Measurements from ENCODE around the gene CPVL.

CPVL gene

DNA sequence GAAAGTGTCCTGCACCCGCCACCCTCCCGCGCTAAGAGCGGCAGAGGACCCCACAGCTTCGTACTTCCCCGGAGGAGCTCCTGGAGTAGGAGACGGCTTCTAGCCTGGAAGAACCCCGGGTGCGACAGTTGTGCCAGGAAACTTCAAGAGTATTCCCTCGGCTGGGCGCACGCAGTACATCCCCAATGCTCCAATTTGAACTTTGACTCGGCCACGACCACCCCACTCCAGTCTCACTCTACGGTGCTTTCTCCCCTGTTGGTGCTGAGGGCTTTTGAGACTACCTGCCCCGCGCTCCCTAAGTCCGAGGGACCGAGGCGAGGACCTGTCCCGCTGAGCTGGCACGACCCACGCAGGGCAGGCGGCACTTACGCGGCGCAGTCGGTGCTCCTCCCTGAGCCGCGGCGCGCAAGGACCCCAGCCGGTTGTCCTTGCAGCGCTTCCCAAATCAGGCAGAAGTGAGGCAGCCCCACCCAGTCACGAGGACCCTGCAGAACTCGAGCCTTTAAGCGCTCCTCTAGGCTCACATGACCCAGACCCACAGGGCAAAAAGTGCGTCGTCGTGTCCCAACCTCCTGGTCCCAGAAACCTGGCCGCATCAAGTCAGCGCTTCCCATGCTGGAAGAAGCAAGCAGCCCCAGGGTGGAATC, at the start of gene CPVL:
Gene CPVL (minus strand): TSS at position 481 of the 650 bp plus-strand sequence. CDS start 25,476 bp downstream, outside the sequence.
- DNase-seq = peak; percentile 56

DNA sequence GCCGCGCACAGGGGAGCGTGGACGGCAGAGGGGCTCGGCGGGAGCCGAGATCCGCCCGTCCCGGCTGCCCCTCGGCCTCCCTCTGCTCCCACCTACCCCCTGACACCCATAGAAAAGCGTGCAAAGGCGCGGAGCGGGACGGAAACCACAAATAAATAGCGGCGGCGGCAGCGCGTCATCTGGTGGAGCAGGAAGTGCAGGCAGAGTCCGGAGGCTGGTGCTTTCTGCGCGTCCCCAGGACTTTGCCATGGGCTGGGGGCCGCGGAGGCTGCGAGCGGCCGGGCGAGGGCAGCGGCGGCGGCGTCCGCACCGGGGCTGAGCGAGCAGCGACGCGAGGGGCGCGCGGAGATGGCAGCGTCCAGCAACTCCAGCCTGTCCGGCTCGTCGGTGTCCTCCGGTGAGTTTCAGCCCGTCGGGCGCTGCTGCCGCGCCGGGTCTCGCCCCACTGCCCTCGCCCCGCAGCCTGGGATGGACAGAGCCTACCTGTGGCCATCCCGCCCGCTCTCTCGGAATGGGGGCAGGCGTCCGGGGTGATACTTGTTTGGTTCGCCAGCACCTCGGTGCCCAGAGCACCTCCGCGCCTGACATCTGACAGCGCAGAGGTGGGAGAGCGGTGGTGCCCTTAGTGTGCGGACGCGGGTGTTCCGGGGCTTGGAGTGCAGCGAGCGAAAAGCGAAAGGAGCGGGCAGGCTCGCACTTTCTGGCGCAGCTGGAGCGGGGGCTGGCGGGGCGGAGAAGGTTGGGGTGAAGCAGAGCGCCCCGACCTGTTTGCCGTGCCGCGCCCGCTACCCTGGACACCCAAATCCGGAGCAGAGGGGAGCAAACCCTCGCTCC, 48.5 kb upstream of the CPVL start, which contains the start of gene CHN2:
Gene CHN2 (plus strand): TSS at position 182 of the 834 bp plus-strand sequence.
- peak; percentile 70 for DNase-seq

GRCh38 chr7:29194206-29194593, 47.9 kb upstream of the CPVL start:
- DNase-seq = peak; percentile 53

DNA sequence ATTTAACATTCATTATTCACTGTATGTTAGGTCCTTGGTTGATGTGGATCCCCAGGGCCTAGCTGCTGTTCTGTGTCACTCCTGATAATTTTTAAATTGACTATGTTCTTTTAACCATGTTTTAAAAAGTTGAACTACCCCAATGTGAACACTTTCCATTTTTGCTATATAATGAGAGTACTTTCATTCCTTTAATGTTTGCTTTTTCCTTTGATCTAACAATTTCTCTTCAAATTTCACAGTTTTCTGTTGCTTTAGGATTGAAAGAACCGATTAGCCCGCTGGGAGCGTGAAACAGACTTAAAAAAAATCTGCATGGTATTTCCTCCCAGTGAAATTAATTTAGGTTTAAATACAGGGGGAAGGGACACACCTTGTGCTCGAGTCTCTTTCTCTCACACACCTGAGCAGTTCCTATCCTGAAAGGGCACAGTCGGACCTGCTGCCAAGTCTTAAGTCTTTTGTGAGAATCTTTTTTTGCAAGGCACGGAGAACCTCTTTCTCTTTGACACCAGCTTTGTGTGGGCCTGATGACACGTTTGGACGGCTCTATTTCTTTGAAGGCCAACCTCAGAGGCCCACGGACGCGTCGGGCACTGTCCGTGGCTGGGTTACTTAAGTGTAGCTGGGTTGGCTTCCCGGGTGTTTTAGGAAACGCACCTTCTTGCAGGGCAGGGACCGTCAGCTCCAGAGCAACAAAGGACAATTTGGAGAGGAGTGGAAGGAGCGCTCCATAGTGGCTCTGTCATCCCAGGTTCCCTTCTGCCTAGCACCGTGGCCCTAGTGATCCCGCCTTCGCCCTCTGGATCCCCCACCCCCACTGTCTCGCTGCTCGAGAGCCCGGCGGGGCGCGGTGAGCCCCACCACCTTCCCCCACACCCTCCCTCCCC, 47.2 kb upstream of the CPVL start:
- DNase-seq = peak; percentile 32

DNA sequence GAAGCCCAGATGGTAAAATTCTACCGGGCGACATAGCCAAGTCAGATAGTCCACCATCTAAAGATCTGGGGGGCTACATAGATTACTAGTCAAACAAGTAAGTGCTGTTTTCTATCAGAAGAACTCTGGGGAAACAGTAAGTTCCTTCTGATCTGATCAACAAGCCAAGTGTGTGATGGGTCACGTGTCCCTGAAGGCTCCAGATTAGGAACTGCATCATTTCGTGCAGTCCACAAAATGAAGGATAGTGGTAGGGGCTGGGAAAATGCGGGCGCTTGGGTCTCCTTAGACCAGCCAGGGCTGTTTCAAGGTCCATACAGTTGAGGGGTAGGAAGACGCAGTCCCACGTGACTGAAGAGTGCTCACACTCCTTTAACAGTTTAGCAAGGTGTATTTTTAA, 46.5 kb upstream of the CPVL start:
- no peak for DNase-seq

- DNase-seq = no peak
These were observed 46.0 kb upstream of the CPVL start for GRCh38 chr7:29192323-29192722.

DNA sequence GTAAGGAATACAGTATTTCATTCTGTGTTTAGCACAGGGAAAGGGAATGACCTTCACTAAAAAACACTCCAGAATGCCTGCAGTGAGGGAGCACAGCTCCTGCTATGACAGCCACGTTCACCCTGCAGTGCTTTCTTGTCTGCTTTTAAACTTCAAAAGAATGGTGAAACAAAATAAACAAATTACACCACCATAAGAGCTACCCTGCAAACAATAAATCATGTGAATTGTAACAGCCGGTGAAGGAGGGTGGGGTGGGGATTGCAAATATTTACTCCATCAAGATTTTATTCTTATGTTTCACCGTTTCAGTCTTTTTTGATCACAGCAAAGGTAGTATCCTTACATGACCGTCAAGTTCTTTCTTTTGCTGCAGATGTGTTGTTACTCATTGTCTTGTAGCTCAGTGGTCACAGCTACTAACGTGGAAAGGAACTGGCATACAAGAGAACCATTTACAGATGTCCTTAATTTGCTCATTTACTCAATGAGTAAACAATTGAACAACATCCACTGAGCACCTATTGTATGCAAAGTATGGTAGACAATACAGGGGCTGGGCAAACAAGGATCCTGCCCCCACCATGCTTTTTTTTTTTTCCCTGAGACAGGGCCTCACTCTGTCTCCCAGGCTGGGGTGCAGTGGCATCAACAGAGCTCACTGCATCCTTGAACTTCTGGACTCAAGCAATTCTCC, 44.2 kb upstream of the CPVL start:
- DNase-seq = no peak

- DNase-seq = peak; percentile 56
These were observed 43.4 kb upstream of the CPVL start for GRCh38 chr7:29189743-29190201.

GRCh38 chr7:29185613-29186012, 39.3 kb upstream of the CPVL start:
- DNase-seq = no peak

- DNase-seq = no peak
These were observed 38.3 kb upstream of the CPVL start for GRCh38 chr7:29184599-29184998.

DNA sequence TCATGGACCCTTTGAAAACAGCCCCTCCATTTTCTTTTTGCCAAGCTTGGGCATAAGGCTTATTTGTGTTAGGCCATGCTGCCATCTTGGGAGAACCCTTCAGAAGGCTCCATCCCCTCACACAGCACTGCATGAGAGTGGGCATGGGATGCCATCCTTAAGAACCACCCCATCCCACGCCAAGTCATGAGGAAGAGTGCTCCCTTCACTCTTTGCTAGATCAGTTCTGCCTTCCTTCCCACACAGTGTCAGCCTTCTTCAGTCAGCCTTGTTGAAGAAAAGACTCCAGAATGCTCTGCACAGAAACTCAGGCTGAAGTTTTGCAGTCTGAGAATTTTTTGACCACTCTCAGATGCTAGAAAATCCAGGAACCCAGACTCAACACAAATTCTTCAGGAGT, 32.8 kb upstream of the CPVL start:
- no peak for DNase-seq

- peak; percentile 34 for DNase-seq
These were observed 31.7 kb upstream of the CPVL start for GRCh38 chr7:29177963-29178600.

GRCh38 chr7:29173458-29173857, 27.1 kb upstream of the CPVL start:
- no peak for DNase-seq

- no peak for DNase-seq
These were observed 24.4 kb upstream of the CPVL start for GRCh38 chr7:29170781-29171180.

GRCh38 chr7:29167721-29168120, 21.4 kb upstream of the CPVL start:
- DNase-seq = no peak

DNA sequence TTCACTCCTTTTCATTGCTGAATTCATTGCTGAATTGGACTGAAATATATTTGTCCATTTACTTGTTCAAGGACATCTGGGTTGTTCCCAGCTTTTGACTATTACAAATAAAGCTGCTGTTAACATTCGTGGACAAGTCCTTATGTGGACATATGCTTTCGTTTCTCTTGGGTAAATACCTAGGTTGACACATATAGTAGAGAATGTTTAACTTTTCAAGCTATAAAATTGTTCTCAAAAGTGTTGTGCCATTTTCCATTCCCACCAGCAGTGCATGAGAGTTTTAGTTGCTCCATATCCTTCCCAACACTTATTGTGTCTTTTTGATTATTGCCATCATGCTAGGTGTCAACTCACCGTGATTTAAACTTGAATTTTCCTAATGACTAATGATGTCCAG, 17.5 kb upstream of the CPVL start:
- no peak for DNase-seq

DNA sequence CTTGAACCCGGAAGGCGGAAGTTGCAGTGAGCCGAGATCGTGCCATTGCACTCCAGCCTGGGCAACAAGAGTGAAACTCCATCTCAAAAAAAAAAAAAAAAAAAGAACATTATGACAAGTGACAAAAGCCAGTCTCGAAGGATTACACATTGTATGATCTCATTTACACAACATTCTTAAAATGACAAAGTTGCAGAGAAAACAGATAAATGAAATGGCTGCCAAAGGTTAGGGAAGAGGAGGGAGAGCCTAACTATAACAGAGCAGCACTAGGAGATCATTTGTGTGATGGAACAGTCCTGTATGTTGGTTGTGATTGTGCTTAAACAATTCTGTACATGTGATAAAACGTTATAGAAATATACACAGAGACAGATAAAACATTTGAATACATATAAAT, 16.2 kb upstream of the CPVL start:
- no peak for DNase-seq

- DNase-seq = no peak
These were observed 14.9 kb upstream of the CPVL start for GRCh38 chr7:29161231-29161630.

- DNase-seq = no peak
These were observed 13.7 kb upstream of the CPVL start for GRCh38 chr7:29160080-29160479.

GRCh38 chr7:29158795-29159423, 12.6 kb upstream of the CPVL start:
- no peak for DNase-seq

DNA sequence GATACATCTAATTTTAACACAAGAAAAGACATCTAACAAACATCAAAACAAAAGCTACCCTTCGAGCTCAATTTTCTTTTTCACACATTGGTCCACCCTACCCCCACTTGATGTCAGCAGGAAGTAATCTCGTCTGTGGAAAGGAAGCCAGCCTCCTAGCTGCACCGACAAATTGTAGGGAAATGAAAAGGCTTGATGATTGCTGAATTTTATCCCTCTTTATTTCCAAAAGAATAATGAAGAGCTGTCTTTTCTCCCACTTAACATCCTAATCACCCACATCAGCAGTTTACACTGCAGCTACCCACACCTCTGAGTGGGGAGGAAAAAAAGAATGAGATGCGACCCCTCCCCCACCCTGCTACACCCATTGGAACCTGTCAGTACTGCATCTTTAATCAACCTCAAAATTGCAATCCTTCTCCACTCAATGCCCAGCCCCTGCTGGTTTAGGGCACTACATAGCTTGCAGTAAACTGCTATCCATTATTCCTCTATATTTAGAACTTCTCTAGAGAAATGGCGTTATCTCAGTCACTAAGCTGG, 10.6 kb upstream of the CPVL start:
- DNase-seq = no peak

Measured in left hindlimb (tissue), 1 donor.